Measurements from ENCODE around the gene CNOT1.

CNOT1 gene

DNA sequence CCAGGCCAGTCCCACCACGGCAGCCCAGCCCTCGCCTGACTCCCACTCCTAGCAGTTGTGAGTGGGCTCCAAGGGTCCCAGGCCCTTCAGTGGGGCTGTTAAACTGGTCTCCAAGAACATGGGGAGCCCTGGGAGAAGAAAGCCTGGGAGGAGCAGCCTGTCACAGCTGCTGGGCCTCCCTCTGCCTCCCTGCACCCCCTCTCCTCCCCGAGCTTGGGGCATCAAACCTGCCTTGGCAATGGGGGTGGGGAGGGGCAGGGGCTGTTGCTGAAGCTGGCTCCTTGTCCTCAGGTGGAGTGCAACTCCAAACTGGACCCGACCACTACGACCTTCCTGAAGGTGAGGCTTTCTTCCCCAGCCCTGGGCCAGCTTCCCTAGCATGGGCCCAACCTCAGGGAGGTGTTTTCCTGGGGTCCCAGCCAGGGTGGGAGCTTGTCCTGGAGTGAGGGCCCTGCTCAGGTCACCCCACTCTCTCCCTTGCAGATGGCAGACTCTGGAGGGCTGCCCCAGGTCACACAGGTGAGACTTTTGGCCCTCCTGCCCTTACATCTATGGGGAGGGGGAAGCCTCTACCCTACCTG lies 120.9 kb downstream of the CNOT1 start:
- DNase-seq (ENCODE audit: low read depth, low spot score) = no peak
- no peak overlapping the region for H3K4me3 ChIP-seq (ENCODE audit: low read length)

DNA sequence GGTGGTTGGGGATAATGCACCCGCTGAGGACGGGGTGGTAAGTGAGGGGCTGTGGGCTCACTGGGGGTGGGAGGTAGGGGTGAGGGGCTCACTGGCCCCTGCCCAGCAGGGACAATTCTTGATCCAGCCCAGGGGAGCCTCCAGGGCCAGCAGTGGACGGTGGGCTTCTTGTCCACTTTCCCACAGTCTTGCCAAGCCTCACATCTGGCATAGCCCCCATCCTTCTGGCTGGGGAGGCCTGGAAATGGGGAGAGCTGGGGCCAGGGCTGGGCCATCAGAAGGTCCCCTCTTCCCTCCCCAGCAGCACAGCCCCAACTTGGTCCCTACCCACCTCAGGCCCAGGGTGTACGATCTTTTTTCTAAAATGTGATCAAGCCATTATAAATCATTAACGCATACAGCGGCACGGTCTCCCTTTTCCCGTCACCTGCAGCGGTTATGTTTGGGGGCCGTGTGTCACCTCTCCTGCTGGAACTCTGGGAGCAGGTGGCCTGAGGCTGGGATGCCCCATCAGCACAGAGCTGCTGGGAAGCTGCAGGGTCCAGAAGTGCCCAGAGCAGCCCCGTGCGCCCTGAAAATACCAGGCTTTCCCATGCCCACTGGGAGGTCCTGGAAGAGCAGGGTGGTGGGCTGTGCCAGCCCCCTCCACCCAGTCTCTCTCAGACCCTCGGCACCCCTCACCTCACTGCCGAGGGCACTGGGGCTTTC lies 121.5 kb downstream of the CNOT1 start:
- no peak for DNase-seq (ENCODE audit: low read depth, low spot score)
- H3K4me3 ChIP-seq (ENCODE audit: low read length) = no peak overlapping the region

DNA sequence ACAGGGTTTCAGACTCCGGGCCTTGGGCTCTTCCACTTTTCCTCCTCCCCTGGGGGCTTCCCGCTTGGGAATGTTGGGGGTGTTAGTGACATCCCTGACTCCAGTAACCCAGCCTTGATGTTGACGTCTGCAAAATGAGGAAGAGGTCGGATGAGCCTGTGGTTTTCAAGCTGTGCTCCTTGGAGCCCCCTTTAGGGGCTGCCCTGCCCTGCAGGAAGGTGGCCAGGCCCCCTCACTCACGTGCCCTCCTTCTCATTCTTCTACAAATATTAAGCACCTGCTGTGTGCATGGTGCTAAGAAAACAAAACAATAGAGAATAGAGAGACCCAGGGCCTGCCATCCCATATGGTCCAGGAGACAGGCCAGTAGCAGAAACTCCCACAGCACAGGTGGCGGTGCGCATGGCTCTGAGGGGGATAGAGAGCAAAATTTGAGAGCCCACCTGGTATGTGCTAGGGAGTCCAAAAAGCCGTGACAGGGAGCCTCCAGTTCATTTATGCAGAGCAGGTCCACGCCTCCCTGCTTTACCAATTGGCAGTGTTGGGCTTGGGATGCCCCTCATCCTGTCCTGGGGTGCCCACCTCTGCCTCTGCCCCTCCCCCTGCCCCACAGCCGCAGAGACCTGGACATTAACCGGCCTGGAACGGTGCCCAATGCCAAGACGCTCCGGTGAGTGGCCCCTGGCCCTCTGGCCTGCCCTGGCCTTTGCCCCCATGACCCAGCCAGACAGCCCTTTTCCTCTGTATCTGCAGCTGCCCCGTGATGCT lies 122.2 kb downstream of the CNOT1 start:
- DNase-seq (ENCODE audit: low read depth, low spot score) = no peak
- no peak overlapping the region for H3K4me3 ChIP-seq (ENCODE audit: low read length)

DNA sequence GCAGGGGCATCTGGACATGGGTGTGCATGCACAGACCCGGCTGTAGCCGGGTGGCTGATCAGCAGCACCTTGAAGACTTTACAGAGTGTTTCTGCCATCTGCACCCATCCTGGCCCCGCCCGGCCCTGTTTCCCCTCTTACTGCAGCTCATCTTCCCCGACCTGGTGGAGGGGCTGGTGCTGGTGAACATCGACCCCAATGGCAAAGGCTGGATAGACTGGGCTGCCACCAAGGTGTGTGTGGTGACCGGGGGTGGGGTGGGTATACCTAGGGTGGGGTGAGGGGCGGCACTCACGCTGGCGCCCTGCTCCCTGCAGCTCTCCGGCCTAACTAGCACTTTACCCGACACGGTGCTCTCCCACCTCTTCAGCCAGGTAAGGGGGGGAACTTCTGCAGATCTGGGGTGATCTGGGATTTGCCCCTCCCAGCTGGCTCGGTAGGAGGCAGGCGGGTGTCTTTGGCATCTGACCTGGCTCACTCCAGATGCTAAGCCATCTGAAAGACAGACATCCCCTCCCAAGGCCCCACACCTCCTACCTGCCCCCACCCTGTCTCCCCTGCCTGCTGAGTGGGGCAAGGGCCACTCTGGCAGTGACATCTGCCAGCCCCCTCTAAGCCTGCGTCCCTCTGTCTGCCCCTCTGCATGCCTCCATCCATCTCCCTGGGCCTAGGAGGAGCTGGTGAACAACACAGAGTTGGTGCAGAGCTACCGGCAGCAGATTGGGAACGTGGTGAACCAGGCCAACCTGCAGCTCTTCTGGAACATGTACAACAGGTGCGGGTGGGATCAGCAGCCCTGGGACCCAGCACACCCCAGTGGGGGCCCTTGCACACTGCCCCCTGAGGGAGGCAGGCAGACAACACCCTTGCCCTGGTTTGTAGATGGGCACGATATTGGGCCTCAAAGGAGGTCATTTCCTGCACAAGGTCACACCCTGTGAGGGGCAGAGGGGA lies 123.1 kb downstream of the CNOT1 start:
- DNase-seq (ENCODE audit: low read depth, low spot score) = no peak
- no peak overlapping the region for H3K4me3 ChIP-seq (ENCODE audit: low read length)

DNA sequence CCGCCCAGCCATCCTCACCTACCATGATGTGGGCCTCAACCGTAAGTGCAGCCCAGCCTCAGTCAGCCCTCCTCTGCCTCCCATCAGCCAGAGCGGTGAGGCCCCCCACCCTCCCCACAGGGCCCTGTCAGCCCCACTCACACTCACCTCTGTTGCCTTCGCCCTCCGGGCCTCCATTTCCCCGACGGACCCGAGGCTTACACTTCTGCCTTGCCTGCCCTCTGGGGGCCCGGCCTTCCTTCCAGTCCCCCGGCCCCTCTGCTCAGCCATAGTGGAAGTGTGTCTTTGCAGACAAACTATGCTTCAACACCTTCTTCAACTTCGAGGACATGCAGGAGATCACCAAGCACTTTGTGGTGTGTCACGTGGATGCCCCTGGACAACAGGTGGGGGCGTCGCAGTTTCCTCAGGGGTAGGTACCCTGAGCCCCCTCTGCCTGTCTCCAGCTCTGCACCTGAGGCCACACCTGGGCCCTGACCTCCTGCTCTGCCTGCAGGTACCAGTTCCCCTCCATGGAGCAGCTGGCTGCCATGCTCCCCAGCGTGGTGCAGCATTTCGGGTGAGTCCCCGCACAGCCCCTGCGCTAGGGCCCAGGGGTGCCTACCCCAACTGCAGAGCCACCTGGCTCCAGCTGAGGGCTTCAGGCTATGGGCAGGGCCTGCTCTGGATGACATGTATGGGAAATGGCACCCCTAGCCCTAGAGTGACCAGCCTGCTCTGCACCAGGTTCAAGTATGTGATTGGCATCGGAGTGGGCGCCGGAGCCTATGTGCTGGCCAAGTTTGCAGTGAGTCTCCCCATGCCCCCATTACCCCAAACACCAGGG lies 125.5 kb downstream of the CNOT1 start:
- no peak overlapping the region for H3K4me3 ChIP-seq (ENCODE audit: low read length)
- no peak for DNase-seq (ENCODE audit: low read depth, low spot score)

DNA sequence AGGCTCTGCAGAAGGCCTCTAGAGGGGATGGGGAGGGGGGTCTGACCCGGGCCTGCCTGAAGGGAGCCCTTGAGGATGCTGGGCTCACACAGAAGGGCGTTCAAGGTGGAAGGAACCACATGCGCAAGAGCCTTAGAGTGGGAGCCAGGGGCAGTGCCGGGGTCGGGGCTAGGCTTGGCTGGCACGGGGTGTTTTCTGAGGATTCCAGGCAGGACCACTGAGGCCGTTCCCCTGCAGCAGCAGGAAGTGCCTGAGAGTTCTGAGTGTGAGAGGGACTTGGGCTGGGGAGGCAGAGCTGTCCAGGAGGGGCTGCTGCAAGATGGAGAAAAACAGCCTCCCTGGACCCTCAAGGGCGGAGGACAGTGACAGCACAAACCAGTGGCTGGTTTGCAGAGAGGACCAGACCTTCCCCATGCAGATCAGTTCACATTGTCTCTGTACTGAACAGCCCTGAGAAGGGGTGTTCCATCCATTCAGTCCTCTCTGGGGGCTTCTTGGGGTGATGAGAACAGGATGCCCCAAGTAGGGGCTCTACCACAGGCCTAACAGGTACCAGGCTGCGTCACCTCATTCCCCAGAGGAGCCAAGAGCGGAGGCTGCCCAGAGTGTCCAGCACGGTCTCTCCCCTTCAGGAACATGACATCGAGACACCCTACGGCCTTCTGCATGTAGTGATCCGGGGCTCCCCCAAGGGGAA lies 126.3 kb downstream of the CNOT1 start:
- no peak for DNase-seq (ENCODE audit: low read depth, low spot score)
- H3K4me3 ChIP-seq (ENCODE audit: low read length) = no peak overlapping the region

DNA sequence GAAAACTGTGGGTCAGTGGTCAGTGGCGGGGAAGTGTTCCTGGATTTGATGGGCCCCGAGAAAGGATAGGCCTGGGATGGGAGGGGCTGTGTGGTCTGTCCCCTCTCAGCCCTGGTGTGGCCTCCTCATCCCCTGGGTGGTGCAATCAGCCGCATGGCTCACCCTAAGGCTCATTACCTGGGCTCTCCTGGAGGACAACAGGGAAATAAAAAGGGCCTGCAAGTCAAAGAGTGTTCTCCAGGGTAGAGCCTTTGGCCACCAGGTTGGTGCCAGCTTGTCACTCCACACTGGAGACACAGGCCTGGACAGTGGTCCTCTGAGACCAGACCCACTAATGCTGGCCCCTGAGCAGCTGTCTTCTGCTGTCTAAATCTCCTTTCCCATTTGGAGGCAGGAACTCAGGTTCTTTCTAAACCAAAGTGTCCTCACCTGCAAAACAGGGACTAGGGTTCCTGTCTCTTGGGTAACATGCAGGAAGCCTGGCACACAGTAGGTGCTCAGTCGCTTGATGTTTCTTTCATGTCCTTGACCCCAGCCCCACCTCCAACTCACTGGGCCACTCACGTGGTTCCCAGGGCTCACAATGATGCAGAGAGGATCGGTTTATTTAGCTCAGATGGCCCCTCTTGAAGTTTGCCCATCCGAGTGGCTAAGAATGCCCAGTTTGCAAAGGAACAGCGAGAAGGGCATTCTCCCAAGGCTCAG lies 127.3 kb downstream of the CNOT1 start:
- no peak for DNase-seq (ENCODE audit: low read depth, low spot score)
- H3K4me3 ChIP-seq (ENCODE audit: low read length) = no peak overlapping the region

DNA sequence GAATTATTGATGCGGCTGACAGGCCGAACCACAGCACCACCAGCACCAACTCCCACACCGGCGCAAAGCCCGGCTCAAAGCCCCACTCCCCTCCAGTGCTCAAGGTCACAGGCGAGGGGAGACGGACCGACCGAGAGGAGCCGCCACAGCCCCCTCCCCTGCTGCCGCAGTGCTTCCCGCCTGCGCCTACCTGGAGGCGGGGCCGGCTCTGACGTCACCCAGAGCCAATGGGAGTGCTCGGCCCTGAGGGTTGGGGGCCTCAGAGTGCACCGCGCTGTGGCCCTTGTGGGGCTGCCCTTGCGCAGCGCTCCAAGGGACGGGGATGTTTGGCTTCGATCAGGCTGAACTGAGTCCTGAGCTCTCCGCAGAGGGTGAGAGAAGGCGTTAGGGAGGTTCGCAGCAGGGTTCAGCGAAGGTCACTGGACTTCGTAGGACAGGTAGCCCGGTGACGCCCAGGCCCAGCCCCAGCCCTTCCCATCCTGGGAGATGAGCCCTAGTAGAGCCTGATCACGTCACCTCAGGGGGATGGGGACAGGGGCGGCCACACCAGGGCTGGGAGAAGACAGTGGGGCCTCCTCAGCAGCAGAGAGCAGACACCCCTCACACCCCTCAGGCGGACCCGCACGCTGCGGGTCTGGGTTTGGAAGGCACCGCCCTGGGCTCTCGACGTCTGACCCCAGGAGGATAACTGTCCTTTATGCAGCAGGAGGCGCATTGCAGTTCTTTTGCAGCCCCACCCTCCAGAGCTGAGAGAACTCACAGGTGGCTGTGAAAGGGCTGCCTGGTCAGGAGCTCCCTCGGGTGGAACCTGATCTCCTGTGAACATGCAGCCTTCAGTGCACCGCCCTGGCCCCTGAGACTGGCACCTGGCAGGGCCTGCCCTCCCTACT lies 128.1 kb downstream of the CNOT1 start:
- no peak overlapping the region for H3K4me3 ChIP-seq (ENCODE audit: low read length)
- DNase-seq (ENCODE audit: low read depth, low spot score) = no peak

DNA sequence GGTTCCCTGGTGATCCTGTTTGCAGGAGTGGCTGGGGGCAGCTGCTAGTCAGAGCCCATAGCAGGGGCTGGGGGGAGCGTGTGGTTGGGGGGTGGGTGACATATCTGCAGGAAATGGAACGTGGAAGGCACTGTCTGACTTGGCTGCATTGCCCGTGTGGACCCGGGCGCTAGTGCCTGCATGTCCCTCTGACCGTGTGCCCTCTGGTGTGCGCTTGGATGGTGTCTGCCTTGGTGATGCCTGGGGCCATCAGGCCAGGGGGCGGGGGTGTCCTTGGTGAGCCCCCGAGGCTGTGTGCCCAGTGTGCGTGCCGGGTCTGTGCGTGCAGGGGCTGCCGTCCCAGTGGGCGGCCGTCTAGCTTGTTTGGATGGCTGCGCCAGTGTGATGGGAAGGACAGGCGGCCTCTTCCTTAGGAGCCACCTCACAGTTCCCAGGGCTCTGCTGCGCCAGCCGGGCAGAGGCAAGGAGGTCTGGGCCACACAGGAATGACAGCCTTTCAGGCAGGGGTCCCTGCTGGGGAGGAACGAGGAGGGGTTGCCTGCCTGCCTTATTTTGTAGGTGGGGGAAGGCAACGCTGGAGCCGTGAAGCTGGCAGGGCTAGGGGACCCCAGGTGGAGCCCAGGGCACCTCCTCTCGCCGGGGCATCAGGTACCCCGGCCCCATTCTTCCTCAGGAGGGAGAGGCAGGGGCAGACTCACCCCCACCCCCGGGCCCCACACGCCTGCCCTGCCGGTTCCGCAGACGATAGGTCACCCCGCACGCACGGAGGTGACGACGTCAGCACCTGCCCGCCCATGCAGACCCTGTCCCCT lies 129.0 kb downstream of the CNOT1 start:
- H3K4me3 ChIP-seq (ENCODE audit: low read length) = no peak overlapping the region
- no peak for DNase-seq (ENCODE audit: low read depth, low spot score)

DNA sequence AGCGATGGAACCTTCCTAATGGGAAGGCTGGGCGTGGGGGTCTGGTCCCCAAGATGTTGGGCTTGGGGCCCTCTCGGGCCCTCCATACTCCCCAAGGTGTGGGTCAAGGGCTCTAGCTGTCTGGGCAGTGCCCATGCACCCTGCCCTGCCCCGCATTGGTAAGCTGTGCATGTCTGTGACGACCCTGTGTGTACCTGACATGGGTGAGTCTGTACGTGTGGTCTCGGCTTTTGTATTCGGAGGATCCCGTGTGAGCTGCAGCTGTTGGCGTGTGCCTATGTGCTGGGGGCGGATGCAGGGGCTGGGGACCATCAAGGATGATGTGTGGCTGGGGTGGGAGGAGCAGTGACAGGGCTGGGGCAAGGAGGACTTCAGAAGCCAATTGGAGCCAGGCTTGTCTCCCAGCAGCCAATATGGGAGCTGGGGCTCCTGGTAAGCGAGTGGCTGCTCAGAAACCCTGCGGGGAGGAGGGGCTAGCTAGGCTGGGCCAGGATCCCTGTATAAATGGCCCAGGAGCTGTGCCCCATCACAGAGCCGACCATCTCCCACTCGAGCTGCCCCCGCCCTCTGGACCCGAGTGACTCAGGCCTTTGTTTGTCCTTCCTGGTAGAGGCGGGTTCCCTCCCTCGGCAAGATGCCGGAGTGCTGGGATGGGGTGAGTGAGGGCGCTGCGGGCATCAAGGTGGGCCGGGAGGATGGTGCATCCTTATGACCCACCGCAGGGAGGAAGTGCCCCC lies 129.8 kb downstream of the CNOT1 start, which contains the start of gene NDRG4:
TSS of gene NDRG4 (plus strand) at position 529 of the 737 bp plus-strand sequence. CDS start at position 635, 106 bp downstream.
- no peak within 1 kb of the TSS for H3K4me3 ChIP-seq (ENCODE audit: low read length)
- peak; percentile 22 for DNase-seq (ENCODE audit: low read depth, low spot score)

DNA sequence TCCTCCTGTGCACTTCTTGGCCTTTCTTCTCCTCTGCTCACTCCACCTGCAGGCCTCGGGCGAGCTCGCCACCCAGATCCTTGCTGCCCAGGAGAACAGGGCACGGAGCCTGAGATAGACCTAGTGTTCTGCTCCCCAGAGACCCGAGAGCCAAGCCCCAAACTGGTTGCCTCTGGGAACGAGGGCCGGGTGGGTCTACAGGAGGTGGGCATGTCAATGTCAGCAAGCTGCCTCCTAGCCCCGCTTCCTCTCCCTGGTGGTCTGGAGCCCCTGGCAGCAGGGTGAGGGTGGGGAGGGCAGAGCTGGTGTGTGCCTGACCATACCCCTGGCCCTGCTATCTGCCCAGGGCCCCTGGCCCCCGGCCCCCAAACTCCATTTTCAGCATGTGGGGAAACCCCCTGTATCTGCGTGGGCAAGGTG lies 130.5 kb downstream of the CNOT1 start:
- no peak for DNase-seq (ENCODE audit: low read depth, low spot score)
- no peak overlapping the region for H3K4me3 ChIP-seq (ENCODE audit: low read length)

DNA sequence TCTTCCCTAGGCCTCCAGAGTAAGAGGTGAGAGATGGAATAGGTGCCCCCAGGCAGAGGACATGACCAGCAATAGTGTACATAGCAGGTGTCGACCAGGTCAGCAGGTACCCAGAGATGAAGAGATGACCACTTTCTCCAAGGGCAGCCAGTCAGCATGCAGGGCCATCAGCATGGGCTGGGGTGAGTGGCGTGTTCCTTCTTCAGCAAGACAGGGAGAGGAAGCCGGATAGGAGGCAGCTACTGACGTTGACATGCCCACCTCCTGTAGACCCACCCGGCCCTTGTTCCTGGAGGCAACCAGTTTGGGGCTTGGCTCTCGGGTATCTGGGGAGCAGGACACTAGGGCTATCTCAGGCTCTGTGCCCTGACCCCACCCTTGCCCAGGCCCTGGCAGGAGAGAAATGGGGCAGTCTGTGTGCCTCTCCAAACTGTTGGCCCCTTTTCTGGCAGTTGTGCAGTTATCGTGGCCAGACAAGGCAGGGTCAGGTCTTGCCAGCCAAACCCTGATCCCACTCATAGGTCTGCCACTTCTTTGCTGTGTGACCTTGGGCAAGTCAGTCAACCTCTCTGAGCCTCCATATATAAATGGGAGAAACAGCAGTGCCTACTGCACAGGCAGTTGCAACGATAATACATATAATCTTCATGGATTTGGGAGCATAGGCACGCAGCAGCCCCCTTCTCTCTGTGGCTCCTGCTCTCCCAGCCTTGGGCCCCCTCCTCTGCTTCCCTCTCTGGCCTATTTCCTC lies 131.1 kb downstream of the CNOT1 start:
- H3K4me3 ChIP-seq (ENCODE audit: low read length) = no peak overlapping the region
- no peak for DNase-seq (ENCODE audit: low read depth, low spot score)

DNA sequence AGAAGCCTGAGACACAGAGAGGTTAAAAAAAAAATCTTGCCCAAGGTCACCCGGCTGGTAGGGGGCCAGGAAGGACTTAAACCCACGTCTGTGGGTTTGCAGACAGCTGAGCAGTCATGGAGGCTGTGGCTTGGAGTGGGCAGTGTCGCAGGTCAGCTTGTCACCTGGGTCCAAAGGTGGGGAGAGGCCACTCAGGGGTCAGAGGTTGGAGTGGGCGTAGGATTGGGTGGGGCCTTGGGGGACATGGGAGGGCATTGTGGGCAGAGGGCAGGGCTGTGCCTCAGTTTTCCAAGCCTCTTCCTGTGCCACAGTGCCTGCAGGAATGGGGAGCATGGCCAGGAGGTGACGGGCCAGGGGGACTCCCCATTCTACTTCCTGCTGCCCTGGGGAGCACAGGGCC lies 131.7 kb downstream of the CNOT1 start:
- DNase-seq (ENCODE audit: low read depth, low spot score) = no peak
- no peak overlapping the region for H3K4me3 ChIP-seq (ENCODE audit: low read length)

DNA sequence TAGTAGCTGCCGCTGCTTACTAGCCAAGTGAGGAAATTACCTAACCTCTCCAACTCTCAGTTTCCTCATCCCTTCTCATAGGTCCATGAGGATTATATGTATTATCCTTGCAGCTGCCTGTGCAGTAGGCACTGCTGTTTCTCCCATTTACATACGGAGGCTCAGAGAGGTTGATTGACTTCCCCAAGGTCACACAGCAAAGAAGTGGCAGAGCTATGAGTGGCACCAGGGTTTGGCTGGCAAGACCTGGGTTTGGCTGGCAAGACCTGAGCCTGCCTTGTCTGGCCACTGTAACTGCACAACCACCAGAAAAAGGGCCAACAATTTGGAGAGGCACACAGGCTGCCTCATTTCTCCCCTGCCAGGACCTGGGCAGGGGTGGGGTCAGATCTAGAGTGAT lies 132.2 kb downstream of the CNOT1 start:
- no peak for DNase-seq (ENCODE audit: low read depth, low spot score)
- H3K4me3 ChIP-seq (ENCODE audit: low read length) = no peak overlapping the region
